CD14-positive monocyte (primary cell): ENCODE data around the gene ZNF335. TPM values are rescaled to one million over a fixed set of nuclear protein-coding genes. Genes with fewer than 3 reads are reported as not detected.

Experiments used
- DNase-seq, 3 donors: peaks; one replicate each; pipeline ENCODE4 v3.0.0-alpha.2; 2011 to 2022
- H2AFZ ChIP-seq: 2 replicates; pipeline ENCODE4 v1.6.0; 2012; ENCODE audit warnings: mild to moderate bottlenecking, low read depth, low read length, inconsistent platforms; ENCODE audit not compliant: insufficient read depth, poor library complexity, severe bottlenecking
- H3K27ac ChIP-seq, 2 donors: 1 replicate in 1 of 2; 2 replicates in 1 of 2; pipeline ENCODE4 v1.5.1; 2012 to 2013; ENCODE audit warnings: low read length in 2 of 2, control low read depth in 1 of 2, inconsistent platforms in 1 of 2, low read depth in 1 of 2, mild to moderate bottlenecking in 1 of 2
- H3K27me3 ChIP-seq, 2 donors: one replicate each; pipeline versions ENCODE4 v1.6.0 to v1.6.1; 2011 to 2013; ENCODE audit warnings: low read length in 2 of 2; ENCODE audit not compliant: control insufficient read depth in 2 of 2, insufficient read depth in 2 of 2
- H3K36me3 ChIP-seq, 2 donors: replicated peaks in 1 of 2; 1 replicate in 1 of 2; 2 replicates in 1 of 2; pipeline versions ENCODE4 v1.5.1 to v1.6.1; 2012 to 2013; ENCODE audit warnings: low read length in 2 of 2, control low read depth in 1 of 2, inconsistent platforms in 1 of 2, mild to moderate bottlenecking in 1 of 2; ENCODE audit not compliant: insufficient read depth in 2 of 2, control insufficient read depth in 1 of 2
- H3K4me1 ChIP-seq, 2 donors: 1 replicate in 1 of 2; 2 replicates in 1 of 2; pipeline versions ENCODE4 v1.5.1 to v1.6.1; 2012 to 2013; ENCODE audit warnings: low read length in 2 of 2, control low read depth in 1 of 2, inconsistent platforms in 1 of 2, mild to moderate bottlenecking in 1 of 2, moderate library complexity in 1 of 2; ENCODE audit not compliant: insufficient read depth in 2 of 2, control insufficient read depth in 1 of 2
- H3K4me2 ChIP-seq: replicated peaks from 2 replicates; pipeline ENCODE3; 2012; ENCODE audit warnings: low read length, moderate library complexity, mild to moderate bottlenecking; ENCODE audit not compliant: poor library complexity, severe bottlenecking; ENCODE audit errors: extremely low read depth
- H3K4me3 ChIP-seq, 3 experiments: fragments of 200-600 bp in 1 of 3; sonication (generic) in 1 of 3; replicated peaks in 1 of 3; 1 replicate in 2 of 3; 2 replicates in 1 of 3; pipeline ENCODE4 v1.5.1; 2011 to 2013; ENCODE audit warnings: low read length in 3 of 3, mild to moderate bottlenecking in 3 of 3, control low read depth in 2 of 3, low read depth in 2 of 3, inconsistent platforms in 1 of 3, moderate library complexity in 1 of 3
- H3K79me2 ChIP-seq: 2 replicates; pipeline ENCODE4 v1.6.0; 2012; ENCODE audit warnings: mild to moderate bottlenecking, control low read depth, inconsistent platforms, low read length, moderate library complexity; ENCODE audit not compliant: insufficient read depth
- H3K9ac ChIP-seq: 2 replicates; pipeline ENCODE4 v1.6.0; 2017; ENCODE audit warnings: low read length, mild to moderate bottlenecking; ENCODE audit not compliant: insufficient read depth, poor library complexity, severe bottlenecking
- H3K9me3 ChIP-seq, 2 donors: replicated peaks in 1 of 2; 1 replicate in 1 of 2; 2 replicates in 1 of 2; pipeline versions ENCODE4 v1.5.1 to v1.6.1; 2012 to 2013; ENCODE audit warnings: low read length in 2 of 2, control low read depth in 1 of 2; ENCODE audit not compliant: control insufficient read depth in 1 of 2, insufficient read depth in 1 of 2
- H4K20me1 ChIP-seq: 2 replicates; pipeline ENCODE4 v1.6.0; 2012; ENCODE audit warnings: mild to moderate bottlenecking, low read length, control low read depth, moderate library complexity; ENCODE audit not compliant: insufficient read depth
- H3K27ac Mint-ChIP-seq, 7 donors: one replicate each; pipeline ENCODE4 v1.8.0; 2020; ENCODE audit warnings: mild to moderate bottlenecking in 7 of 7, mixed read lengths in 7 of 7, moderate library complexity in 6 of 7, inconsistent platforms in 2 of 7
- H3K27me3 Mint-ChIP-seq, 3 donors: one replicate each; pipeline ENCODE4 v1.8.0; 2021 to 2022; ENCODE audit warnings: low read depth in 3 of 3, mild to moderate bottlenecking in 3 of 3, mixed read lengths in 3 of 3, moderate library complexity in 3 of 3, inconsistent platforms in 1 of 3
- H3K36me3 Mint-ChIP-seq, 2 donors: one replicate each; pipeline ENCODE4 v1.8.0; 2020; ENCODE audit warnings: mixed read lengths in 2 of 2, inconsistent platforms in 1 of 2, mild to moderate bottlenecking in 1 of 2
- H3K4me1 Mint-ChIP-seq: one replicate; pipeline ENCODE4 v1.8.0; 2020; ENCODE audit warnings: mild to moderate bottlenecking, mixed read lengths
- H3K4me3 Mint-ChIP-seq, 2 donors: one replicate each; pipeline ENCODE4 v1.8.0; 2020; ENCODE audit warnings: mild to moderate bottlenecking in 2 of 2, mixed read lengths in 2 of 2, moderate library complexity in 1 of 2
- H3K9me3 Mint-ChIP-seq, 7 donors: one replicate each; pipeline ENCODE4 v1.8.0; 2020 to 2022; ENCODE audit warnings: mixed read lengths in 7 of 7, mild to moderate bottlenecking in 6 of 7, moderate library complexity in 6 of 7, inconsistent platforms in 2 of 7
- CTCF ChIP-seq: fragments of 200-600 bp; IDR thresholded peaks from one replicate; pipeline ENCODE4 v1.8.0; 2022; ENCODE audit warnings: antibody characterized with exemption, mild to moderate bottlenecking
- WGBS: methylation state at CpG from one replicate; pipeline ENCODE4 v1.1.5; 2013; ENCODE audit warnings: missing lambda C conversion rate; ENCODE audit not compliant: insufficient coverage; 5-methylcytosine and 5-hydroxymethylcytosine counted together
- intact Hi-C, 2 donors: fragments of 100-400 bp; cut with micrococcal nuclease; formaldehyde crosslinking; loops; one replicate each; pipeline versions ENCODE4 v1.15.0 to v1.15.1; 2023
- polyA plus RNA-seq, 3 donors: library from polyadenylated mRNA; depleted of rRNA in 1 of 3; unstranded in 2 of 3; stranded (reverse) in 1 of 3; fragments of 300-500 nt in 2 of 3; fragments of >200 nt in 1 of 3; fragmentation: Illumina TruSeq in 2 of 3; gene quantifications; 1 replicate in 2 of 3; 2 replicates in 1 of 3; pipeline ENCODE4 v1.2.3, GENCODE V29; 2012 to 2021

Gene ZNF335
- polyA plus RNA-seq, 3 donors: 2.7 to 39.6 (median 3.1) TPM

GRCh38 chr20:45911486-45912343, 60.3 kb downstream of the ZNF335 start, which contains the start of gene PLTP:
Gene PLTP (minus strand): TSS chr20:45912155. CDS start chr20:45911452, 703 bp downstream.
- Mint-ChIP-seq H3K36me3 (peaks cover 0 to 1% of the 10 kb centered on the region in 2 donors), H3K27me3 (peaks cover 2 to 3% (median 3%) of the 10 kb centered on the region in 3 donors), H3K4me1 (peaks cover 48% of the 10 kb centered on the region), H3K4me3 (peak within 1 kb of the TSS; percentile 88 to 95), H3K9me3 (peaks cover 0 to 3% (median 0%) of the 10 kb centered on the region in 7 donors), H3K27ac (peak within 1 kb of the TSS; percentile 87 to 99 (median 95))
- peak in 1 of 3 donors; percentile 27 for DNase-seq
- Histone ChIP-seq H3K27ac (peak within 1 kb of the TSS; percentile 82 to 89), H3K9me3 (no peaks in the 10 kb centered on the region), H3K9ac (peak within 1 kb of the TSS; percentile 68), H3K4me2 (peak within 1 kb of the TSS; percentile 86), H2AFZ (peak within 1 kb of the TSS; percentile 87), H3K27me3 (no peaks in the 10 kb centered on the region), H3K4me3 (peak within 1 kb of the TSS; percentile 52 to 81 (median 53)), H3K79me2 (no peaks in the 10 kb centered on the region), H4K20me1 (no peaks in the 10 kb centered on the region), H3K4me1 (peaks cover 62 to 65% of the 10 kb centered on the region in 2 donors), H3K36me3 (no peaks in the 10 kb centered on the region)
- under 1% methylated on average over 34 of the region's 58 CpGs for WGBS
- intact Hi-C loops: loop anchor here (2.0 to 5.0 kb wide), 5 partner anchors 19 to 96 kb away; partner anchors contain the start of genes PCIF1 (in 2 of the 2), MMP9 (in 1 of the 2) and ZNF335 (in 1 of the 2)
- TF ChIP-seq CTCF: no peak

- peak overlapping the region; percentile 52 to 81 (median 53) for H3K4me3 ChIP-seq
- peaks cover 2 to 3% (median 3%) of the 10 kb centered on the region in 3 donors for H3K27me3 Mint-ChIP-seq
- peak; percentile 99 for DNase-seq
- H3K4me2 ChIP-seq: peak overlapping the region; percentile 86
- WGBS: under 1% methylated on average over 31 of the region's 43 CpGs
- H3K9me3 ChIP-seq: no peaks in the 10 kb centered on the region
- H3K27me3 ChIP-seq: no peaks in the 10 kb centered on the region
- peak overlapping the region; percentile 68 for H3K9ac ChIP-seq
- peaks cover 0 to 1% of the 10 kb centered on the region in 2 donors for H3K36me3 Mint-ChIP-seq
- H3K27ac ChIP-seq: peak overlapping the region; percentile 82 to 89
- TF ChIP-seq CTCF: no peak
- intact Hi-C loops: loop anchor here (2.0 to 5.0 kb wide), 5 partner anchors 18 to 96 kb away; partner anchors contain the start of genes PCIF1 (in 2 of the 2), MMP9 (in 1 of the 2) and ZNF335 (in 1 of the 2)
- H3K27ac Mint-ChIP-seq: peak overlapping the region; percentile 87 to 99 (median 95)
- H3K36me3 ChIP-seq: no peaks in the 10 kb centered on the region
- H3K4me3 Mint-ChIP-seq: peak overlapping the region; percentile 88 to 95
- H3K4me1 ChIP-seq: peaks cover 62 to 65% of the 10 kb centered on the region in 2 donors
- no peaks in the 10 kb centered on the region for H3K79me2 ChIP-seq
- no peaks in the 10 kb centered on the region for H4K20me1 ChIP-seq
- peaks cover 48% of the 10 kb centered on the region for H3K4me1 Mint-ChIP-seq
- peak overlapping the region; percentile 87 for H2AFZ ChIP-seq
- peaks cover 0 to 3% (median 0%) of the 10 kb centered on the region in 7 donors for H3K9me3 Mint-ChIP-seq
These were observed 61.1 kb downstream of the ZNF335 start for GRCh38 chr20:45910670-45911485.
